LNCAP (cell line): ENCODE measurements around the gene ASTN2.

Experiments used
- TF ChIP-seq, protein P1 (sequence below): fragments of 450-650 bp; IDR thresholded peaks from 2 replicates; pipeline ENCODE4 v1.5.1; 2017; ENCODE audit warnings: mild to moderate bottlenecking

The ASTN2 gene

DNA sequence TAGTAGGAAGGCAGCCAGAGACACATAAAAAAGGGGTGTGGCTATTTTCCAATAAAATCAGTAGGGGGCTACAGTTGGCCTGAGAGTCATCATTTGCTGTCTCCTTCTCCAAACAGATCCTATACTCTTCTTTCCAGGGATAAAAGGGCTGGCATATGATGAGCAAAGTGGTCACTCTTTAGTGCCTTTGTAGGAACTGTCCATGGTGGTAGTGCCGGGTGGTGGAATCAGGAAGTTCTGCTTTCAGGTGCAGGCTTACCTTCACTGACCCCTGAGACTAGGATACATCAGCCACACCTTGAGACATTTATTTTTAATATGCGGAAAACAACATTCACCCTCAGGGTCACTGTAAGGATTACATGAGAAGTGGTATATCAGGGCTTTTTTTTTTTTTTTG lies 80.8 kb downstream of the ASTN2 start:
- TF ChIP-seq, protein P1, sequence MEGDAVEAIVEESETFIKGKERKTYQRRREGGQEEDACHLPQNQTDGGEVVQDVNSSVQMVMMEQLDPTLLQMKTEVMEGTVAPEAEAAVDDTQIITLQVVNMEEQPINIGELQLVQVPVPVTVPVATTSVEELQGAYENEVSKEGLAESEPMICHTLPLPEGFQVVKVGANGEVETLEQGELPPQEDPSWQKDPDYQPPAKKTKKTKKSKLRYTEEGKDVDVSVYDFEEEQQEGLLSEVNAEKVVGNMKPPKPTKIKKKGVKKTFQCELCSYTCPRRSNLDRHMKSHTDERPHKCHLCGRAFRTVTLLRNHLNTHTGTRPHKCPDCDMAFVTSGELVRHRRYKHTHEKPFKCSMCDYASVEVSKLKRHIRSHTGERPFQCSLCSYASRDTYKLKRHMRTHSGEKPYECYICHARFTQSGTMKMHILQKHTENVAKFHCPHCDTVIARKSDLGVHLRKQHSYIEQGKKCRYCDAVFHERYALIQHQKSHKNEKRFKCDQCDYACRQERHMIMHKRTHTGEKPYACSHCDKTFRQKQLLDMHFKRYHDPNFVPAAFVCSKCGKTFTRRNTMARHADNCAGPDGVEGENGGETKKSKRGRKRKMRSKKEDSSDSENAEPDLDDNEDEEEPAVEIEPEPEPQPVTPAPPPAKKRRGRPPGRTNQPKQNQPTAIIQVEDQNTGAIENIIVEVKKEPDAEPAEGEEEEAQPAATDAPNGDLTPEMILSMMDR, result no peak

DNA sequence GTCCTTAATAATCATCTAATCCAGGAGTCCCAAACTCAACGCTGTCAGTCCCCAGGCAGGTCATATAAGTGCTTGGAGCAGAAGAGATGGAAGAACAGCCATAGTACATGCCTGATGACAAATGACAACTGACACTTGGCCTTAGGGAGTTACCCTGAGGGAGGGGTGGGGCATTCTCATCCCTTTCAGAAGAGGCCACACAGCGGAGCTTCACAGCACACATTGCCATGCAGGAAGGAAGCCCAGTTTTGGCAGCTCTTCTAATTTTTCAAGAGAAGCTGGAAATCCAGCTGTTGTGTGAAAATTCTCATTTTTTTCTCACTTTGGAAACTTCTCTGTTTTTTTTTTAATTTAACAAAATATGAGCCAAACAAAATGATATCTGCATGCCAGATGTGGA lies 89.0 kb downstream of the ASTN2 start:
- TF ChIP-seq, protein P1, result no peak

GRCh38 chr9:117325110-117325731 lies 89.6 kb downstream of the ASTN2 start:
- TF ChIP-seq, protein P1, result no peak

DNA sequence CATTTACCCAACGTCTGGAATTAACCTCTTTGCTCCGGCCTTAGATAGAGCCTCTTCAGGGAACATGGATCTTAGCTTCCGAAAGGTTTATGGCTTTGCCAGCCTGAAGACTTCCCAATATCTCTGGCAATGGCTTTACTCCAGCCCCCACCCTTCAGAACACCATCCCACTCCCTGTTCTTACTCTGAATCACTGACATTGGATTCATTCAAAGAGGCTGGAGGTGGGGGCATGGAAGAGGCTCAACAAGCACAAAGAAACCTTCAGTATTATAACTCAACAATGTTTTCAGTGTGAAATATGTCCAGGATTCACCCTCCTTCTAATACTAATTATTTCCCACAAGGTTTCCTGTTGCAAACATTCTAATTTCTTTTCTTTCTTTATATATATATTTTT lies 91.5 kb downstream of the ASTN2 start:
- TF ChIP-seq, protein P1, result no peak

DNA sequence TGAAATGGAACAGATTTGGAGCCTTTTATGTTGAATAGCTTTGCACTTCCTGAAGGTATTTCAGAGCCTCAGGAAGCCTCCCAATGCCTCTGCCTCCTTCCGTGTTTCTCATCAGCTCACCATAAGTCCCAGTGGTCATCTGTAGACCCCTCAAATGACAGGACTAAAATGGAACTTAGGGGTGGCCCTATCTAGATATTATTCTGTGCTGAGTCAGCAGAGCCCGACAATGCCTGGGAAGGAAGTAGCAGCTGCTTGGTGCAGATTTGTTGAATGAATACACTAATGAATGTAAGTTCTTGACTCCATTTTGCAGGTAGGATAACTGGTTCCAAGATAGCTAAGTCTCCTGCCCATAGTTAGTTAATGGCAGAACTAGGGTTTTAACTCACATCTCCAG lies 97.7 kb downstream of the ASTN2 start:
- TF ChIP-seq, protein P1, result no peak

DNA sequence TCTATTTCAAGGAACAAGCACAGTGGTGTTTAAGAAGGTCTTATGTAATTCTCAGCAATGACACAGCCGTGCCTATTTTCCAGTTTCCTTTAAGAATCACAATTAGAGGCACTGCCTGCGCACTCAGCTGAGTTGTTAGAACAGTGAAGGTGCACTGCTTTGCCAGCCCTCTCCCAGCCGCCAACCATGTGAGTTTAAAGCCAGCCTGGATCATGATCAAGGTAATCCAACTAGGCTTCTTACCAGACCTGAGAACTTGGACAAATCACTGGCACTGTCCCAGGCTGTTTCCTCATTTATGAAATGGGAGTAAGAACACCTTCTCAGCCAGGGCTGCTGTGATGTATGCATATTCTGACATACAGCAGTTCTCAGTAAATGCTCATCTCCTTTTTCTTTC lies 99.6 kb downstream of the ASTN2 start:
- TF ChIP-seq, protein P1, result no peak

DNA sequence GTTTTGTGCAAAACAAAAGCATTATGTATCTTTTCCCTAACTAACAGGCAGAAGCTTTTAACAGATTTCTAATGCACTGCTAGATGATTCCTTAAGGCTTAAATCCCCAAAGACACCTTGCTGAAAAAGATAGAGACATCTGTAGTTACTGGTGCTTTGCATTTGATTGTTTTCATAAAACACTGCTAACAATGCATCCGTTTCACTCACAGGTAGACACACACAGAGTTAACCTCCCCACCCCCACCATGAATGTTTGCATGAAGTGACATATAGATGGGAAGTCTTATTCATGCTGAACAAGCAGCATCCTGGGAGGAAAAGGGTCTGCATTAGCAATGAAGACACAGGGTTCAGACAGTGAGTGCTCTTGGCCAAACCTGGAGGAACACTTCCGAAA lies 100.9 kb downstream of the ASTN2 start:
- TF ChIP-seq, protein P1, result no peak

- TF ChIP-seq, protein P1, result no peak
Observed at GRCh38 chr9:117307701-117308100, 107.2 kb downstream of the ASTN2 start.
